ENCODE data around the gene WDR37.

WDR37 gene

GRCh38 chr10:1172256-1172984 lies 116.2 kb downstream of the WDR37 start:
- DNase-seq = no peak

GRCh38 chr10:1173091-1173490 lies 116.9 kb downstream of the WDR37 start:
- DNase-seq = no peak

- no peak for DNase-seq
Observed at GRCh38 chr10:1174022-1174421, 117.8 kb downstream of the WDR37 start.

DNA sequence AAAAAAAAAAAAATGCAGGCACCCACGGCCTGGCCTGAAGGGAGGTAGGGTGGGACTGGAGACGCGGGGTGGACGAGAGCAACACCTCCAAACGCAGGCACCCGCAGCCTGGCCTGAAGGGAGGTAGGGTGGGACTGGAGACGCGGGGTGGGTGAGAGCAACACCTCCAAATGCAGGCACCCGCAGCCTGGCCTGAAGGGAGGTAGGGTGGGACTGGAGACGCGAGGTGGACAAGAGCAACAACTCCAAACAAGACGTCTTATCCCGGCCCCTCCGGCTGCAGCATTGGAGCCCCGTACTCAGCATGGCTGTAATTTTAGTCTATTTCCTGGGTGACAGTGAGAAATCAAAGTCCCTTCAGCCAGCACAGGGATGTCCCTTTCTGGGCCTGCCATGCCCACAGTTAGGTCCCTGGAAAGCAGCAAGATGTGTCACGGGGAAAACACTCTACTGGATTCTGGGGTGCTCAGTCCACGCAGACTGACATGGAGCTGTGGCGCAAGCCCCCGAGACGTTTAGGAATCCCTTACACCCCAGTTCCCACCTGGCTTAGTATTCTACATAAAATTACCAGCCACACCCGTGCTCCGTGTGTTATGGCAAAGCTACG lies 119.9 kb downstream of the WDR37 start:
- DNase-seq = no peak

DNA sequence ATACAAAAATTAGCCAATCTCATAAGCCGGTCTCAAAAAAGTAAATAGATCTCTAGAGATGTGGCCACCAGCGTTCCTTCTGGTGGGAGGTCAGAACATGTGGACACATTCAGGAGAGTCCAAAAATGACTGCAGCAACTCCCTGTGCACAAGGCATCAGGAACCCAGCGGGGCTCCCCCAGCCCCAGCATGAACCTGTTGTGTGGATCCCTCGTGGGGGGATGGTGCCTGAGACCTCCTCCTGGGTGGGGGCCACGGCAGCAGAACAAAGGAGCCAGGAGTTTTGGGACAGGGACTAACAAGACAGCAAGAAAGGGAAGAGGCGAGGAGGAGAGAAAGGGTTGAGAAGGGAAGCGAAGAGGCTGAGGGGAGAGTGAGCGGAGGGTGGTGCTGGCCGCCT lies 121.8 kb downstream of the WDR37 start:
- DNase-seq = no peak

GRCh38 chr10:1178506-1178905 lies 122.3 kb downstream of the WDR37 start:
- no peak for DNase-seq

GRCh38 chr10:1179346-1180070 lies 123.3 kb downstream of the WDR37 start:
- no peak for DNase-seq

DNA sequence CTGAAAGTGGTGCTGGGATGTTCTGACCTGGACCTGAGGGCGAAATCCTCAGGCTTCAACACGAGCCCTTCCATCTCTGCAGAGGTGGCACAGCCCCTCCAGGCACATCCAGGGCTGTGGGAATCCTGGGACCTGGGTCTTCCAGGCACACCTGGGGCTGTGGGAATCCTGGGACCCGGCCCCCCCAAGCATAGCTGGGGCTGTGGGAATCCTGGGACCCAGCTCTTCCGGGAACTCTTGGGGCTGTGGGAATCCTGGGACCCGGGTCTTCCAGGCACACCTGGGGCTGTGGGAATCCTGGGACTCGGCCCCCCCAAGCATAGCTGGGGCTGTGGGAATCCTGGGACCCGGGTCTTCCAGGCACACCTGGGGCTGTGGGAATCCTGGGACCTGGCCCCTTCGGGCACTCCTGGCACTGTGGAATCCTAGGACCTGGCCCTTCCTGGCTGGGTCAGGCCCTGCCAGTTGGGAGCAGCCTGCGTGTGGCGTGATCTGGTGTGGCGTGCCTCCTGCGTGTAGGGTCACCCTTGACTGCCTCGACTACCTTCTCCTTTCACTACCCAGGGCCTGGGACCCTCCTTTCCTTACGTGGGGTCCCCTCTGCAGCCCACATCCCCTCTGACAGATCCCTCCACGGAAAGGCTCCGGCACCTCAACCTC lies 124.0 kb downstream of the WDR37 start:
- DNase-seq = no peak

- no peak for DNase-seq
Observed at GRCh38 chr10:1180836-1181235, 124.7 kb downstream of the WDR37 start.

All from activated CD4-positive, alpha-beta T cell treated with anti-CD3 and anti-CD28 coated beads for 4 hours (primary cell).